Measurements from ENCODE around the gene LCOR.

- TF ChIP-seq CTCF (IDR thresholded peaks at IDR 0.05; ENCODE audit: poor library complexity), result no peak
- TF ChIP-seq EZH2 (IDR thresholded peaks at IDR 0.05; ENCODE audit: borderline replicate concordance), result no peak
These were observed 208.1 kb downstream of the LCOR start for GRCh38 chr10:97040248-97040584.
